ENCODE data around the gene CMSS1. TPM values are rescaled to one million over a fixed set of nuclear protein-coding genes. Genes with fewer than 3 reads are reported as not detected.
A peak's percentile ranks its signal among the peaks of the same experiment; 100 is the strongest.

The CMSS1 gene
- total and polyA plus RNA-seq, 2 of the 13 experiments (the other 11 are each of a cell fraction or from before 2014, with no cell fraction given): 6.4 to 48.7 TPM

- in situ Hi-C loops (cut with HindIII; ENCODE audit: extremely low pct_ligation_motif_present, low pct_unique_long_range_greater_than_20kb): no loop called here
Measured at GRCh38 chr3:100075196-100075595, 257.5 kb downstream of the CMSS1 start.

GRCh38 chr3:100075851-100076730 is 258.4 kb downstream of the CMSS1 start:
- peak; percentile 91 for ATAC-seq
- peak; percentile 99 for DNase-seq (ENCODE audit: low spot score)
- Histone ChIP-seq H3K36me3 (replicated peaks in 1 of 2; ENCODE audit: control insufficient read depth in 1 of 2, insufficient read depth in 2 of 2, low read length in 2 of 2) (no peaks in the 10 kb centered on the region), H3K27me3 (ENCODE audit: control insufficient read depth in 1 of 2, insufficient read depth in 2 of 2, low read length in 2 of 2) (no peaks in the 10 kb centered on the region), H3K4me2 (ENCODE audit: low read depth, low read length) (peak overlapping the region; percentile 62), H3K9ac (ENCODE audit: insufficient read depth, low read depth, low read length) (peak overlapping the region; percentile 73), H2AFZ (ENCODE audit: low read length) (no peak overlapping the region), H3K4me3 (replicated peaks in 1 of 3; ENCODE audit: insufficient read depth in 1 of 3, low read depth in 2 of 3, low read length in 3 of 3) (peak overlapping the region in 2 of 3 experiments; percentile 4 to 17; a peak in 1 of 6 replicates), H3K9me3 (ENCODE audit: low read length) (no peaks in the 10 kb centered on the region), H3K4me1 (ENCODE audit: insufficient read depth, low read length) (peaks cover 88% of the 10 kb centered on the region), H4K20me1 (ENCODE audit: insufficient read depth, low read length) (no peaks in the 10 kb centered on the region), H3K27ac (ENCODE audit: extremely low read length, insufficient read depth, low read length) (peak overlapping the region; percentile 97), H3K79me2 (ENCODE audit: insufficient read depth, low read length) (no peaks in the 10 kb centered on the region)
- BruUV-seq (replicated peaks): TSS peak; percentile 84
- in situ Hi-C loops (cut with HindIII; ENCODE audit: extremely low pct_ligation_motif_present, low pct_unique_long_range_greater_than_20kb) (no loop called here), intact Hi-C loops (cut with micrococcal nuclease; ENCODE audit: unreplicated experiment) (loop anchor here (5.0 to 10.0 kb wide), 2 partner anchors 139 to 329 kb away; partner anchors contain the start of genes LNP1 and TOMM70)
- CTCF ChIA-PET (ENCODE audit: low intra/inter-chr PET ratio, low total read pairs): no interaction called here
- WGBS (ENCODE audit: low lambda C conversion rate): 2% methylated on average over 4 of the region's 4 CpGs
- FAIRE-seq: no peak
- POLR2A ChIA-PET: interaction anchor here (0.7 to 3.6 kb wide), 32 partner anchors 7 to 264 kb away, joined by 3 to 53 read pairs (median 4); partner anchors contain the start of genes FILIP1L and TBC1D23
- peak; percentile 29; the same call in 1 of the 2 replicates for TF ChIP-seq STAG1 (CRISPR knock-in tag; IDR thresholded peaks at IDR 0.05)
- TF ChIP-seq E2F1 (CRISPR knock-in tag; IDR thresholded peaks at IDR 0.05): 0 out of 2 replicates have a peak, but pooled peaks have one; percentile 17
- TF ChIP-seq ZNF124 (CRISPR knock-in tag; IDR thresholded peaks at IDR 0.05): peak; percentile 22; the same call in 1 of the 2 replicates
- TF ChIP-seq KDM5B (CRISPR knock-in tag; IDR thresholded peaks at IDR 0.05; ENCODE audit: borderline replicate concordance): no peak
- TF ChIP-seq ZNF281 (CRISPR knock-in tag; IDR thresholded peaks at IDR 0.05; ENCODE audit: borderline replicate concordance): peak; percentile 58
- peak; percentile 86; the same call in 1 of the 2 replicates for TF ChIP-seq NFKBIZ (CRISPR knock-in tag; IDR thresholded peaks at IDR 0.05)
- peak; percentile 86 for TF ChIP-seq SOX5 (CRISPR knock-in tag; IDR thresholded peaks at IDR 0.05; ENCODE audit: borderline replicate concordance)
- TF ChIP-seq ZFAT (CRISPR knock-in tag; conservative IDR thresholded peaks at IDR 0.05): no peak
- peak; percentile 70; the same call in 1 of the 2 replicates for TF ChIP-seq MEIS2 (CRISPR knock-in tag; IDR thresholded peaks at IDR 0.05)
- no peak for TF ChIP-seq MIER2 (CRISPR knock-in tag; IDR thresholded peaks at IDR 0.05)
- no peak for TF ChIP-seq SOX6 (IDR thresholded peaks at IDR 0.05)
- TF ChIP-seq SOX6 (CRISPR knock-in tag; IDR thresholded peaks at IDR 0.05): peak; percentile 89

More at GRCh38 chr3:100075196-100075595, 257.5 kb downstream of the CMSS1 start:
- H3K4me3 ChIP-seq (replicated peaks in 1 of 3; ENCODE audit: insufficient read depth in 1 of 3, low read depth in 2 of 3, low read length in 3 of 3): no peak overlapping the region
- WGBS (ENCODE audit: low lambda C conversion rate): 81% methylated on average over 4 of the region's 4 CpGs
- POLR2A ChIA-PET: interaction anchor here (1.0 to 3.6 kb wide), 16 partner anchors 10 to 199 kb away, joined by 3 to 53 read pairs (median 12); partner anchors contain the start of gene TBC1D23
- H3K9ac ChIP-seq (ENCODE audit: insufficient read depth, low read depth, low read length): peak overlapping the region; percentile 72
- no peaks in the 10 kb centered on the region for H3K79me2 ChIP-seq (ENCODE audit: insufficient read depth, low read length)
- TF ChIP-seq KAT7 (CRISPR knock-in tag; IDR thresholded peaks at IDR 0.05; ENCODE audit: borderline replicate concordance): peak; percentile 57; the same call in 1 of the 2 replicates
- no peak for TF ChIP-seq KLF9 (CRISPR knock-in tag; IDR thresholded peaks at IDR 0.05; ENCODE audit: low read depth)
- no peak for ATAC-seq
- intact Hi-C loops (cut with micrococcal nuclease; ENCODE audit: unreplicated experiment): loop anchor here (5.0 to 10.0 kb wide), 2 partner anchors 138 to 330 kb away; partner anchors contain the start of genes LNP1 and TOMM70
- H3K9me3 ChIP-seq (ENCODE audit: low read length): no peaks in the 10 kb centered on the region
- no peaks in the 10 kb centered on the region for H3K36me3 ChIP-seq (replicated peaks in 1 of 2; ENCODE audit: control insufficient read depth in 1 of 2, insufficient read depth in 2 of 2, low read length in 2 of 2)
- peak overlapping the region; percentile 97 for H3K27ac ChIP-seq (ENCODE audit: extremely low read length, insufficient read depth, low read length)
- CTCF ChIA-PET (ENCODE audit: low intra/inter-chr PET ratio, low total read pairs): no interaction called here
- BruUV-seq (replicated peaks): no TSS peak
- no peaks in the 10 kb centered on the region for H4K20me1 ChIP-seq (ENCODE audit: insufficient read depth, low read length)
- peak overlapping the region; percentile 50 for H3K4me2 ChIP-seq (ENCODE audit: low read depth, low read length)
- no peak for DNase-seq (ENCODE audit: low spot score)
- no peak for FAIRE-seq
- H3K27me3 ChIP-seq (ENCODE audit: control insufficient read depth in 1 of 2, insufficient read depth in 2 of 2, low read length in 2 of 2): no peaks in the 10 kb centered on the region
- no peak overlapping the region for H2AFZ ChIP-seq (ENCODE audit: low read length)
- H3K4me1 ChIP-seq (ENCODE audit: insufficient read depth, low read length): peaks cover 86% of the 10 kb centered on the region

All from HepG2 (cell line).